Panc1 (cell line): Measurements from ENCODE around the gene KCNF1. TPM values are rescaled to one million over a fixed set of nuclear protein-coding genes. Genes with fewer than 3 reads are reported as not detected.

Experiments used
- ATAC-seq: fragments of 200-7000 bp; cut with Tn5 transposase; 2 replicates; pipeline ENCODE4 v1.9.1; 2020; ENCODE audit warnings: mild to moderate bottlenecking, moderate library complexity
- BruUV-seq: library from RNA; stranded (reverse); fragments of 400-500 nt; replicated peaks from 2 replicates; lab custom pipeline; 2021; lab: Mats Ljungman, UMichigan
- CTCF ChIA-PET: fragments of 300-600 bp; sonication (Branson Sonifier 250); formaldehyde crosslinking; loops from one replicate; lab custom pipeline; 2022; ENCODE audit warnings: antibody characterized with exemption; lab: Charles Lee
- POLR2A ChIA-PET: fragments of 300-600 bp; sonication (Branson Sonifier 250); formaldehyde crosslinking; loops from one replicate; lab custom pipeline; 2022; ENCODE audit warnings: antibody characterized with exemption; lab: Charles Lee
- DNase-seq: peaks from one replicate; pipeline ENCODE4 v3.0.0-alpha.2; 2010; ENCODE audit warnings: low read depth, low spot score
- H3K27ac ChIP-seq: 2 replicates; pipeline ENCODE4 v1.5.1; 2011; ENCODE audit warnings: mild to moderate bottlenecking, low read length, inconsistent platforms
- H3K27me3 ChIP-seq: fragments of 200-500 bp; sonication (Bioruptor generic); 2 replicates; pipeline ENCODE4 v1.6.0; 2014; ENCODE audit warnings: low read length, inconsistent platforms; ENCODE audit not compliant: control insufficient read depth, insufficient read depth
- H3K36me3 ChIP-seq: fragments of 200-500 bp; sonication (Bioruptor generic); 2 replicates; pipeline ENCODE4 v1.5.1; 2014; ENCODE audit warnings: inconsistent platforms, mild to moderate bottlenecking, low read length, moderate library complexity; ENCODE audit not compliant: control insufficient read depth, insufficient read depth
- H3K4me1 ChIP-seq: 2 replicates; pipeline ENCODE4 v1.5.1; 2011; ENCODE audit warnings: inconsistent platforms, mild to moderate bottlenecking, low read length, moderate library complexity; ENCODE audit not compliant: control insufficient read depth, insufficient read depth
- H3K4me3 ChIP-seq, 2 experiments: 2 replicates each; pipeline ENCODE4 v1.5.1; 2011 to 2012; ENCODE audit warnings: low read depth in 2 of 2, low read length in 2 of 2, mild to moderate bottlenecking in 2 of 2, inconsistent platforms in 1 of 2, moderate library complexity in 1 of 2
- H3K9me3 ChIP-seq: fragments of 200-500 bp; sonication (Bioruptor generic); 2 replicates; pipeline ENCODE4 v1.5.1; 2014; ENCODE audit warnings: low read depth, mild to moderate bottlenecking, inconsistent platforms, low read length, moderate library complexity; ENCODE audit not compliant: control insufficient read depth, insufficient read depth
- POLR2AphosphoS5 ChIP-seq: IDR thresholded peaks from 2 replicates; pipeline ENCODE4 v1.6.1; 2012; ENCODE audit warnings: mild to moderate bottlenecking, low read depth, low read length, moderate library complexity
- REST ChIP-seq, 2 experiments: IDR thresholded peaks; 2 replicates each; pipeline ENCODE4 v1.6.1; 2011 to 2012; ENCODE audit warnings: low read depth in 2 of 2, control low read depth in 1 of 2, low read length in 1 of 2, mild to moderate bottlenecking in 1 of 2, moderate library complexity in 1 of 2; ENCODE audit not compliant: insufficient read depth in 1 of 2
- SIN3A ChIP-seq: IDR thresholded peaks from 2 replicates; pipeline ENCODE4 v1.6.1; 2012; ENCODE audit warnings: low read depth, mild to moderate bottlenecking, low read length, moderate library complexity, borderline replicate concordance; ENCODE audit not compliant: insufficient read depth
- TCF7L2 ChIP-seq: IDR thresholded peaks from 2 replicates; pipeline ENCODE4 v1.6.1; 2011; ENCODE audit warnings: mild to moderate bottlenecking, low read depth, low read length, inconsistent platforms
- in situ Hi-C: cut with HindIII; loops from 2 replicates; pipeline ENCODE4 v1.10.0; 2016; ENCODE audit warnings: low sequenced_read_pairs, low pct_unique_long_range_greater_than_20kb
- intact Hi-C: fragments of 100-400 bp; cut with micrococcal nuclease; formaldehyde crosslinking; loops from one replicate; pipeline ENCODE4 v1.10.0; 2022; ENCODE audit not compliant: unreplicated experiment
- total RNA-seq: library from RNA; stranded (reverse); gene quantifications from one replicate; pipeline ENCODE4 v1.2.1, GENCODE V29; 2021; ENCODE audit not compliant: unreplicated experiment
- TF ChIP-seq, protein P1 (sequence below): fragments of 450-650 bp; IDR thresholded peaks from 2 replicates; pipeline ENCODE4 v1.5.1; 2017; ENCODE audit warnings: mild to moderate bottlenecking

Gene KCNF1
- total RNA-seq, 1 experiment from 2014 or later, result 0.39 TPM

- no peak overlapping the region for H3K27ac ChIP-seq
Measured at GRCh38 chr2:10946394-10946793, 34.7 kb downstream of the KCNF1 start.

GRCh38 chr2:10947005-10947440 lies 35.3 kb downstream of the KCNF1 start:
- intact Hi-C loops, result no loop called here
- no TSS peak for BruUV-seq
- H3K27ac ChIP-seq, result no peak overlapping the region
- ChIA-PET POLR2A (no interaction called here), CTCF (no interaction called here)
- H3K4me3 ChIP-seq, result no peak overlapping the region
- no peak for ATAC-seq
- no peaks in the 10 kb centered on the region for H3K27me3 ChIP-seq
- H3K4me1 ChIP-seq, result no peaks in the 10 kb centered on the region
- H3K36me3 ChIP-seq, result no peaks in the 10 kb centered on the region
- TF ChIP-seq, protein P1, sequence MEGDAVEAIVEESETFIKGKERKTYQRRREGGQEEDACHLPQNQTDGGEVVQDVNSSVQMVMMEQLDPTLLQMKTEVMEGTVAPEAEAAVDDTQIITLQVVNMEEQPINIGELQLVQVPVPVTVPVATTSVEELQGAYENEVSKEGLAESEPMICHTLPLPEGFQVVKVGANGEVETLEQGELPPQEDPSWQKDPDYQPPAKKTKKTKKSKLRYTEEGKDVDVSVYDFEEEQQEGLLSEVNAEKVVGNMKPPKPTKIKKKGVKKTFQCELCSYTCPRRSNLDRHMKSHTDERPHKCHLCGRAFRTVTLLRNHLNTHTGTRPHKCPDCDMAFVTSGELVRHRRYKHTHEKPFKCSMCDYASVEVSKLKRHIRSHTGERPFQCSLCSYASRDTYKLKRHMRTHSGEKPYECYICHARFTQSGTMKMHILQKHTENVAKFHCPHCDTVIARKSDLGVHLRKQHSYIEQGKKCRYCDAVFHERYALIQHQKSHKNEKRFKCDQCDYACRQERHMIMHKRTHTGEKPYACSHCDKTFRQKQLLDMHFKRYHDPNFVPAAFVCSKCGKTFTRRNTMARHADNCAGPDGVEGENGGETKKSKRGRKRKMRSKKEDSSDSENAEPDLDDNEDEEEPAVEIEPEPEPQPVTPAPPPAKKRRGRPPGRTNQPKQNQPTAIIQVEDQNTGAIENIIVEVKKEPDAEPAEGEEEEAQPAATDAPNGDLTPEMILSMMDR, result no peak
- TF ChIP-seq POLR2AphosphoS5, result no peak
- no peak for TF ChIP-seq TCF7L2
- TF ChIP-seq REST (IDR thresholded peaks at IDR 0.05; ENCODE audit: insufficient read depth in 1 of 2, low read depth in 2 of 2, low read length in 1 of 2), result no peak
- no peak for TF ChIP-seq SIN3A
- in situ Hi-C loops, result no loop called here
- no peak for DNase-seq
- no peaks in the 10 kb centered on the region for H3K9me3 ChIP-seq

More at GRCh38 chr2:10946394-10946793, 34.7 kb downstream of the KCNF1 start:
- no peak for TF ChIP-seq TCF7L2
- no peak for TF ChIP-seq REST (IDR thresholded peaks at IDR 0.05; ENCODE audit: insufficient read depth in 1 of 2, low read depth in 2 of 2, low read length in 1 of 2)
- TF ChIP-seq, protein P1, result no peak
- TF ChIP-seq SIN3A, result no peak
- TF ChIP-seq POLR2AphosphoS5, result no peak
- no peak overlapping the region for H3K4me3 ChIP-seq
- H3K36me3 ChIP-seq, result no peaks in the 10 kb centered on the region
- no peaks in the 10 kb centered on the region for H3K9me3 ChIP-seq
- no peaks in the 10 kb centered on the region for H3K4me1 ChIP-seq
- POLR2A ChIA-PET, result no interaction called here
- H3K27me3 ChIP-seq, result no peaks in the 10 kb centered on the region
- ATAC-seq, result no peak
- DNase-seq, result no peak
- CTCF ChIA-PET, result no interaction called here
- in situ Hi-C loops (no loop called here), intact Hi-C loops (no loop called here)
- no TSS peak for BruUV-seq
